Measurements from ENCODE around the gene TSPO2.

GRCh38 chr6:41062056-41062455 is 19.8 kb downstream of the TSPO2 start:
- TF ChIP-seq POLR2A (IDR thresholded peaks at IDR 0.05; ENCODE audit: low read depth, low read length) = no peak
- no peak for TF ChIP-seq TAF1 (IDR thresholded peaks at IDR 0.05; ENCODE audit: borderline replicate concordance, low read depth, low read length)
- TF ChIP-seq POLR2AphosphoS5 (IDR thresholded peaks at IDR 0.05; ENCODE audit: low read depth, low read length) = no peak
